ENCODE data around the gene VSNL1. TPM values are rescaled to one million over a fixed set of nuclear protein-coding genes. Genes with fewer than 3 reads are reported as not detected.

VSNL1 gene
- total and polyA plus RNA-seq, 10 of the 15 experiments (the other 5 are each of a cell fraction or from before 2014, with no cell fraction given) = 0.04 to 0.30 (median 0.12) TPM; not detected in 4

DNA sequence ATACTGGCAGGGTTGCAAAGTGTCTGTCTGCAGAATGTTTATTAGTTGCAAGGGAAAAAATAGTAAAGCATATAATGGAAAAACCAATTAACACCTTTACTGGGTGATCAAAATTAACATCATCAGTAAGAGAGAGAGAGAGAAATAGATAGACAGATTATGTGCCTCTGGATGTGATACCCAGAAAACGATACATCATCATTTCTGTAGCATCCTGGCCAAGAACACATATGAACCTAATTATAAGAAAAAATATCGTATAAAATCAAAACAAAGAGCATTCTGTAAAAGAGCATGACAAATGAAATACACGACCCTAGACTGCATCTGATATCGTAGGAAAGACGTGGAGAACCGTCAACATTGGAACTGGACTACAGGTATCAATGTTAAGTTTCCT is 148.5 kb downstream of the VSNL1 start:
- H3K4me3 ChIP-seq = no peak overlapping the region
- H3K36me3 ChIP-seq (ENCODE audit: control insufficient read depth in 2 of 2, insufficient read depth in 2 of 2, low read length in 1 of 2) = peaks cover 0 to 15% of the 10 kb centered on the region in 2 experiments; a peak in 3 of 4 replicates
- no peaks in the 10 kb centered on the region for H4K20me1 ChIP-seq (ENCODE audit: control insufficient read depth, insufficient read depth)
- no peaks in the 10 kb centered on the region; the same call in 2 of the 3 replicates for H3K9me3 ChIP-seq (replicated peaks; ENCODE audit: control insufficient read depth, insufficient read depth, low read length)
- CTCF ChIA-PET = no interaction called here
- in situ Hi-C loops (cut with MboI) (no loop called here), intact Hi-C loops (cut with micrococcal nuclease; ENCODE audit: unreplicated experiment) (no loop called here)
- FAIRE-seq (no peak), ATAC-seq (no peak), DNase-seq (ENCODE audit: low read depth, low spot score) (no peak)
- POLR2A ChIA-PET = no interaction called here
- H3K27ac ChIP-seq (ENCODE audit: control insufficient read depth, insufficient read depth) = no peak overlapping the region
- no peaks in the 10 kb centered on the region for H3K4me1 ChIP-seq (ENCODE audit: control insufficient read depth, insufficient read depth, low read length)
- SMC1A ChIA-PET (ENCODE audit: uncharacterized antibody, unreplicated experiment) = no interaction called here
- over 99% methylated on average over 6 of the region's 6 CpGs for WGBS (ENCODE audit: insufficient coverage, insufficient replicate concordance, low lambda C conversion rate, missing lambda C conversion rate)
- H3K79me2 ChIP-seq (ENCODE audit: control insufficient read depth, insufficient read depth, low read length) = no peaks in the 10 kb centered on the region
- no peak overlapping the region for H3K9ac ChIP-seq (ENCODE audit: control insufficient read depth, insufficient read depth, low read length)
- H2AFZ ChIP-seq (ENCODE audit: control insufficient read depth, low read depth, low read length) = no peak overlapping the region
- no TSS peak for BruUV-seq (replicated peaks)
- H3K4me2 ChIP-seq (ENCODE audit: control insufficient read depth, insufficient read depth) = no peak overlapping the region
- no peak for TF ChIP-seq NBN (IDR thresholded peaks at IDR 0.05)
- no peak for TF ChIP-seq PML (IDR thresholded peaks at IDR 0.05; ENCODE audit: low read length)
- TF ChIP-seq, protein P1, sequence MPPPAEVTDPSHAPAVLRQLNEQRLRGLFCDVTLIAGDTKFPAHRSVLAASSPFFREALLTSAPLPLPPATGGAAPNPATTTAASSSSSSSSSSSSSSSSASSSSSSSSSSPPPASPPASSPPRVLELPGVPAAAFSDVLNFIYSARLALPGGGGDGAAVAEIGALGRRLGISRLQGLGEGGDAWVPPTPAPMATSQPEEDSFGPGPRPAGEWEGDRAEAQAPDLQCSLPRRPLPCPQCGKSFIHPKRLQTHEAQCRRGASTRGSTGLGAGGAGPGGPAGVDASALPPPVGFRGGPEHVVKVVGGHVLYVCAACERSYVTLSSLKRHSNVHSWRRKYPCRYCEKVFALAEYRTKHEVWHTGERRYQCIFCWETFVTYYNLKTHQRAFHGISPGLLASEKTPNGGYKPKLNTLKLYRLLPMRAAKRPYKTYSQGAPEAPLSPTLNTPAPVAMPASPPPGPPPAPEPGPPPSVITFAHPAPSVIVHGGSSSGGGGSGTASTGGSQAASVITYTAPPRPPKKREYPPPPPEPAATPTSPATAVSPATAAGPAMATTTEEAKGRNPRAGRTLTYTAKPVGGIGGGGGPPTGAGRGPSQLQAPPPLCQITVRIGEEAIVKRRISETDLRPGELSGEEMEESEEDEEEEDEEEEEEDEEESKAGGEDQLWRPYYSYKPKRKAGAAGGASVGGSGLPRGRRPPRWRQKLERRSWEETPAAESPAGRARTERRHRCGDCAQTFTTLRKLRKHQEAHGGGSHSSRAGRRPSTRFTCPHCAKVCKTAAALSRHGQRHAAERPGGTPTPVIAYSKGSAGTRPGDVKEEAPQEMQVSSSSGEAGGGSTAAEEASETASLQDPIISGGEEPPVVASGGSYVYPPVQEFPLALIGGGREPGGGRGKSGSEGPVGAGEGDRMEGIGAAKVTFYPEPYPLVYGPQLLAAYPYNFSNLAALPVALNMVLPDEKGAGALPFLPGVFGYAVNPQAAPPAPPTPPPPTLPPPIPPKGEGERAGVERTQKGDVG (CRISPR knock-in tag; IDR thresholded peaks at IDR 0.05) = no peak
- TF ChIP-seq POLR2AphosphoS2 (IDR thresholded peaks at IDR 0.05; ENCODE audit: low read depth, low read length) = no peak
- TF ChIP-seq NFYA (IDR thresholded peaks at IDR 0.05; ENCODE audit: borderline replicate concordance, low read depth, low read length) = no peak
- TF ChIP-seq SRF (IDR thresholded peaks at IDR 0.05; ENCODE audit: low read depth in 2 of 2, low read length in 2 of 2) = no peak
- TF ChIP-seq GATAD2B (conservative IDR thresholded peaks at IDR 0.05; ENCODE audit: low read depth) = no peak
- RAD21 ChIA-PET (ENCODE audit: unreplicated experiment) = no interaction called here
- no peaks in the 10 kb centered on the region for H3K27me3 ChIP-seq (replicated peaks in 1 of 2; ENCODE audit: control insufficient read depth in 2 of 2, insufficient read depth in 2 of 2, low read length in 1 of 2)

Measured in GM12878 (cell line).